Measurements from ENCODE around the gene PRKN. TPM values are rescaled to one million over a fixed set of nuclear protein-coding genes. Genes with fewer than 3 reads are reported as not detected.

PRKN gene
- total RNA-seq, 1 experiment from 2014 or later = 2.0 TPM

GRCh38 chr6:161817881-161818280, 909.7 kb downstream of the PRKN start:
- H3K18ac ChIP-seq (ENCODE audit: insufficient read length, low read depth, low read length) = no peak overlapping the region
- no peak overlapping the region for H3K27ac ChIP-seq (ENCODE audit: insufficient read length, low read depth, low read length)
- H3K36me3 Mint-ChIP-seq (ENCODE audit: insufficient read depth in 1 of 3, low read depth in 3 of 3) = no peaks in the 10 kb centered on the region
- no peak overlapping the region for H3K4me3 Mint-ChIP-seq
- no CpG with 5 or more reads among the region's 4 CpGs for WGBS (ENCODE audit: extremely low coverage, insufficient read length, low lambda C conversion rate)
- H3K27ac Mint-ChIP-seq = no peak overlapping the region
- no peak overlapping the region for H3K23ac ChIP-seq (ENCODE audit: insufficient read length, low read depth, low read length)
- H2BK120ac ChIP-seq (ENCODE audit: low read depth, low read length, poor library complexity, severe bottlenecking) = no peak overlapping the region
- no peak overlapping the region for H2BK20ac ChIP-seq (ENCODE audit: low read depth, low read length, poor library complexity, severe bottlenecking)
- H3K27me3 Mint-ChIP-seq (ENCODE audit: low read depth) = no peaks in the 10 kb centered on the region; the same call in 1 of the 2 replicates
- H2BK5ac ChIP-seq (ENCODE audit: insufficient read length, low read length) = no peak overlapping the region
- no peak overlapping the region for H4K5ac ChIP-seq (ENCODE audit: insufficient read length, low read depth, low read length)
- no peak overlapping the region for H3K56ac ChIP-seq (ENCODE audit: insufficient read length, low read depth, low read length)
- H3K23me2 ChIP-seq (ENCODE audit: insufficient read length, low read depth, low read length, poor library complexity, severe bottlenecking) = no peaks in the 10 kb centered on the region
- no peak for DNase-seq
- no peak overlapping the region for H3K4ac ChIP-seq (ENCODE audit: low read depth, low read length)
- H3K9me3 ChIP-seq (ENCODE audit: control insufficient read depth, low read depth, low read length) = no peaks in the 10 kb centered on the region
- H3K4me1 ChIP-seq (ENCODE audit: insufficient read depth, low read length) = no peaks in the 10 kb centered on the region
- no peaks in the 10 kb centered on the region for H3K79me2 ChIP-seq (ENCODE audit: insufficient read depth, low read length)
- H3K79me1 ChIP-seq (ENCODE audit: insufficient read depth, low read depth, low read length, poor library complexity, severe bottlenecking) = no peaks in the 10 kb centered on the region
- H3K9ac ChIP-seq (ENCODE audit: extremely low read depth, insufficient read length, low read length) = no peak overlapping the region
- H3K4me1 Mint-ChIP-seq = peaks cover 4 to 6% of the 10 kb centered on the region in 2 experiments
- no peaks in the 10 kb centered on the region for H4K20me1 ChIP-seq (ENCODE audit: control insufficient read depth, insufficient read depth, insufficient read length)
- H2AK5ac ChIP-seq (ENCODE audit: insufficient read length, low read length) = no peak overlapping the region
- H2BK12ac ChIP-seq (ENCODE audit: insufficient read length, low read depth, low read length) = no peak overlapping the region
- H3K14ac ChIP-seq (ENCODE audit: insufficient read depth, low read length) = no peak overlapping the region
- TF ChIP-seq CTCF (conservative IDR thresholded peaks at IDR 0.05) = no peak
- H2AFZ ChIP-seq (ENCODE audit: low read length) = no peak overlapping the region
- no peak overlapping the region for H4K8ac ChIP-seq (replicated peaks; ENCODE audit: insufficient read length, low read depth, low read length)
- no peaks in the 10 kb centered on the region for H3K9me3 Mint-ChIP-seq
- H3K4me2 ChIP-seq (ENCODE audit: insufficient read depth, insufficient read length, low read length) = no peak overlapping the region
- H2BK15ac ChIP-seq (ENCODE audit: low read depth, low read length) = no peak overlapping the region
- no peaks in the 10 kb centered on the region for H3K27me3 ChIP-seq (ENCODE audit: insufficient read depth, low read length)
- H3T11ph ChIP-seq (ENCODE audit: low read length) = no peak overlapping the region
- no peak overlapping the region for H4K91ac ChIP-seq (ENCODE audit: insufficient read length, low read depth, low read length)
